Measurements from ENCODE around the gene TTC7B.
"Not testable (repeated sequence)": the region's sequence is repeated elsewhere in the genome, so short reads cannot be mapped to it uniquely, and the experiment has no call there.

Gene TTC7B

GRCh38 chr14:90815822-90816662, at the start of gene TTC7B:
TSS of gene TTC7B (minus strand) at chr14:90816430. CDS start at chr14:90816295, 135 bp downstream.
- DNase-seq (ENCODE audit: low read depth in 1 of 2, low spot score in 1 of 2): no peak

- DNase-seq (ENCODE audit: low read depth in 1 of 2, low spot score in 1 of 2): no peak
These were observed 48.5 kb upstream of the TTC7B start for GRCh38 chr14:90864741-90865140.

- DNase-seq (ENCODE audit: low read depth in 1 of 2, low spot score in 1 of 2): no peak
These were observed 42.3 kb upstream of the TTC7B start for GRCh38 chr14:90858511-90858910.

- DNase-seq (ENCODE audit: low read depth in 1 of 2, low spot score in 1 of 2): no peak
These were observed 41.6 kb upstream of the TTC7B start for GRCh38 chr14:90857866-90858265.

GRCh38 chr14:90856115-90856514, 39.9 kb upstream of the TTC7B start:
- DNase-seq (ENCODE audit: low read depth in 1 of 2, low spot score in 1 of 2): not testable (repeated sequence)

- no peak for DNase-seq (ENCODE audit: low read depth in 1 of 2, low spot score in 1 of 2)
These were observed 36.9 kb upstream of the TTC7B start for GRCh38 chr14:90853116-90853515.

- no peak for DNase-seq (ENCODE audit: low read depth in 1 of 2, low spot score in 1 of 2)
These were observed 35.3 kb upstream of the TTC7B start for GRCh38 chr14:90851327-90852036.

GRCh38 chr14:90850487-90850886, 34.3 kb upstream of the TTC7B start:
- no peak for DNase-seq (ENCODE audit: low read depth in 1 of 2, low spot score in 1 of 2)

GRCh38 chr14:90849787-90850444, 33.7 kb upstream of the TTC7B start:
- DNase-seq (ENCODE audit: low read depth in 1 of 2, low spot score in 1 of 2): no peak

GRCh38 chr14:90848944-90849731, 32.9 kb upstream of the TTC7B start:
- DNase-seq (ENCODE audit: low read depth in 1 of 2, low spot score in 1 of 2): no peak

GRCh38 chr14:90846511-90846910, 30.3 kb upstream of the TTC7B start:
- DNase-seq (ENCODE audit: low read depth in 1 of 2, low spot score in 1 of 2): no peak

GRCh38 chr14:90844321-90844720, 28.1 kb upstream of the TTC7B start:
- no peak for DNase-seq (ENCODE audit: low read depth in 1 of 2, low spot score in 1 of 2)

- DNase-seq (ENCODE audit: low read depth in 1 of 2, low spot score in 1 of 2): no peak
These were observed 26.5 kb upstream of the TTC7B start for GRCh38 chr14:90842726-90843125.

GRCh38 chr14:90840667-90841066, 24.4 kb upstream of the TTC7B start:
- not testable (repeated sequence) for DNase-seq (ENCODE audit: low read depth in 1 of 2, low spot score in 1 of 2)

- DNase-seq (ENCODE audit: low read depth in 1 of 2, low spot score in 1 of 2): no peak
These were observed 23.6 kb upstream of the TTC7B start for GRCh38 chr14:90839889-90840266.

GRCh38 chr14:90839024-90839888, 23.0 kb upstream of the TTC7B start:
- no peak for DNase-seq (ENCODE audit: low read depth in 1 of 2, low spot score in 1 of 2)

- DNase-seq (ENCODE audit: low read depth in 1 of 2, low spot score in 1 of 2): not testable (repeated sequence)
These were observed 22.3 kb upstream of the TTC7B start for GRCh38 chr14:90838531-90838930.

- DNase-seq (ENCODE audit: low read depth in 1 of 2, low spot score in 1 of 2): no peak
These were observed 21.1 kb upstream of the TTC7B start for GRCh38 chr14:90837355-90837754.

GRCh38 chr14:90836692-90837063, 20.4 kb upstream of the TTC7B start:
- DNase-seq (ENCODE audit: low read depth in 1 of 2, low spot score in 1 of 2): no peak

GRCh38 chr14:90831821-90832220, 15.6 kb upstream of the TTC7B start:
- DNase-seq (ENCODE audit: low read depth in 1 of 2, low spot score in 1 of 2): no peak

Measured in activated T-helper 1 cell treated with anti-CD3 and anti-CD28 coated beads, Interleukin-2, amount 50 U/mL, for 16 hours (primary cell).